Measurements from ENCODE around the gene MINDY2. TPM values are rescaled to one million over a fixed set of nuclear protein-coding genes. Genes with fewer than 3 reads are reported as not detected.
A peak's percentile ranks its signal among the peaks of the same experiment; 100 is the strongest.

Gene MINDY2
- polyA plus RNA-seq, 1 experiment, result 7.8 TPM

DNA sequence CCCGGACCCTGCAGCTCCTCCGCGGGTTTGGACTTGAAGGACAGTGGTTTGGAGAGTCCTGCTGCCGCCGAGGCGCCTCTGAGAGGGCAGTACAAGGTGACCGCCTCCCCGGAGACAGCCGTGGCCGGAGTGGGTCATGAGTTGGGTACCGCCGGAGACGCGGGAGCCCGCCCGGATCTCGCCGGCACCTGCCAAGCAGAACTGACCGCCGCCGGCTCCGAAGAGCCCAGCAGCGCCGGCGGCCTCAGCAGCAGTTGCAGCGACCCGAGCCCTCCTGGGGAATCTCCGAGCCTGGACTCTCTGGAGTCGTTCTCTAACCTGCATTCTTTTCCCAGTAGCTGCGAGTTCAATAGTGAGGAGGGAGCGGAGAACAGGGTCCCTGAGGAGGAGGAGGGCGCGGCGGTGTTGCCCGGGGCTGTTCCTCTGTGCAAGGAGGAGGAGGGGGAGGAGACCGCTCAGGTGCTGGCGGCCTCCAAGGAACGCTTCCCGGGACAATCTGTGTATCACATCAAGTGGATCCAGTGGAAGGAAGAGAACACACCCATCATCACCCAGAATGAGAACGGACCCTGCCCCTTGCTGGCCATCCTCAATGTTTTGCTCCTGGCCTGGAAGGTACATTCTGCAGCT lies 634 bp downstream of the MINDY2 start:
- POLR2A ChIA-PET, result interaction anchor here (0.5 to 1.5 kb wide), 4 partner anchors 22 to 601 kb away, joined by 3 to 27 read pairs (median 4); partner anchors contain the start of gene ADAM10
- Histone ChIP-seq H3K36me3 (ENCODE audit: control insufficient read depth, insufficient read depth, low read length) (no peaks in the 10 kb centered on the region), H3K4me3 (ENCODE audit: low read depth, low read length) (peak overlapping the region; percentile 90), H3K27me3 (ENCODE audit: control insufficient read depth, insufficient read depth, low read length) (no peaks in the 10 kb centered on the region)
- TF ChIP-seq, protein P1, sequence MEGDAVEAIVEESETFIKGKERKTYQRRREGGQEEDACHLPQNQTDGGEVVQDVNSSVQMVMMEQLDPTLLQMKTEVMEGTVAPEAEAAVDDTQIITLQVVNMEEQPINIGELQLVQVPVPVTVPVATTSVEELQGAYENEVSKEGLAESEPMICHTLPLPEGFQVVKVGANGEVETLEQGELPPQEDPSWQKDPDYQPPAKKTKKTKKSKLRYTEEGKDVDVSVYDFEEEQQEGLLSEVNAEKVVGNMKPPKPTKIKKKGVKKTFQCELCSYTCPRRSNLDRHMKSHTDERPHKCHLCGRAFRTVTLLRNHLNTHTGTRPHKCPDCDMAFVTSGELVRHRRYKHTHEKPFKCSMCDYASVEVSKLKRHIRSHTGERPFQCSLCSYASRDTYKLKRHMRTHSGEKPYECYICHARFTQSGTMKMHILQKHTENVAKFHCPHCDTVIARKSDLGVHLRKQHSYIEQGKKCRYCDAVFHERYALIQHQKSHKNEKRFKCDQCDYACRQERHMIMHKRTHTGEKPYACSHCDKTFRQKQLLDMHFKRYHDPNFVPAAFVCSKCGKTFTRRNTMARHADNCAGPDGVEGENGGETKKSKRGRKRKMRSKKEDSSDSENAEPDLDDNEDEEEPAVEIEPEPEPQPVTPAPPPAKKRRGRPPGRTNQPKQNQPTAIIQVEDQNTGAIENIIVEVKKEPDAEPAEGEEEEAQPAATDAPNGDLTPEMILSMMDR (IDR thresholded peaks at IDR 0.05; ENCODE audit: insufficient read depth, low read depth, low read length), result no peak
- DNase-seq (ENCODE audit: low read depth), result no peak
- CTCF ChIA-PET, result interaction anchor here (1.6 to 2.3 kb wide), 4 partner anchors 185 to 543 kb away, joined by 3 to 13 read pairs (median 6); no protein-coding TSS in a partner anchor

DNA sequence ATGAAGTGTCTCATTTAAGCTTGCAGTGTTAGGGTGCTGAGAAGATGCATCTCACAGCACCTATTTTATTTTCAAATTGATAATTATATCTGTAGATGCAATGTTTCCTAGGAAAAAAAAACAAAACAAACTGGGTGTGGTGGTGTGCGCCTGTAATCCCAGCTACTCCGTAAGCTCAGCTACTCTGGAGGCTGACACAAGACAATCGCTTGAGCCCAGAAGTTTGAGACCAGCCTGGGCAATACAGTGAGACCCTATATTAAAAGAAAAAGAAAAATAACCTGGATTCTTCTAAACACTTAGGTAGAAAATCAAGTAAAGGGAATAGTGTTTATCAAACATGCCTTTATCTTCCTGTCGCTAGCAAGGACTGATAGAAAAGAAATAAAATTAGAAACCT lies 1.9 kb downstream of the MINDY2 start:
- no peaks in the 10 kb centered on the region for H3K36me3 ChIP-seq (ENCODE audit: control insufficient read depth, insufficient read depth, low read length)
- peak overlapping the region; percentile 90 for H3K4me3 ChIP-seq (ENCODE audit: low read depth, low read length)
- CTCF ChIA-PET, result no interaction called here
- no peaks in the 10 kb centered on the region for H3K27me3 ChIP-seq (ENCODE audit: control insufficient read depth, insufficient read depth, low read length)
- no peak for DNase-seq (ENCODE audit: low read depth)
- POLR2A ChIA-PET, result no interaction called here
- TF ChIP-seq, protein P1 (IDR thresholded peaks at IDR 0.05; ENCODE audit: insufficient read depth, low read depth, low read length), result no peak

DNA sequence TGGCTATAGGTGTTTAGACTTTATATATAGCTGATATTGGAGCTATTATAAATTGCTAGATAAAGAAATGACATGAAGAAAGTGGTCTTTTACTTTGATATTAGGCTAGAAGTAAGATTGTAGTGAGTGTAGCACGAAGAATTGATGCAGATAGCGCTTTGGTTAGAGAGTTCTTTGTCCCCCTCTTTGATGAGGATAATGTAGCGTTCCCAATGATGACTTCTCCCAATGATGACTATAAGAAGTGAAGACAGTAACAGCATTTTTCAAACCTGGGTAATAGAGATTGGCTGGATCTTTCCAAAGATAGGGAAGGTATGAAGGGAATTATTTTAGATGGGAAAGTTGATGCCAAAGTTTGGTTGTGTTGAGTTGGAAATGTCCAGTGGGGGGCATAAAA lies 4.3 kb downstream of the MINDY2 start:
- Histone ChIP-seq H3K27me3 (ENCODE audit: control insufficient read depth, insufficient read depth, low read length) (no peaks in the 10 kb centered on the region), H3K36me3 (ENCODE audit: control insufficient read depth, insufficient read depth, low read length) (no peaks in the 10 kb centered on the region), H3K4me3 (ENCODE audit: low read depth, low read length) (no peak overlapping the region)
- TF ChIP-seq, protein P1 (IDR thresholded peaks at IDR 0.05; ENCODE audit: insufficient read depth, low read depth, low read length), result no peak
- POLR2A ChIA-PET, result no interaction called here
- DNase-seq (ENCODE audit: low read depth), result no peak
- CTCF ChIA-PET, result no interaction called here

DNA sequence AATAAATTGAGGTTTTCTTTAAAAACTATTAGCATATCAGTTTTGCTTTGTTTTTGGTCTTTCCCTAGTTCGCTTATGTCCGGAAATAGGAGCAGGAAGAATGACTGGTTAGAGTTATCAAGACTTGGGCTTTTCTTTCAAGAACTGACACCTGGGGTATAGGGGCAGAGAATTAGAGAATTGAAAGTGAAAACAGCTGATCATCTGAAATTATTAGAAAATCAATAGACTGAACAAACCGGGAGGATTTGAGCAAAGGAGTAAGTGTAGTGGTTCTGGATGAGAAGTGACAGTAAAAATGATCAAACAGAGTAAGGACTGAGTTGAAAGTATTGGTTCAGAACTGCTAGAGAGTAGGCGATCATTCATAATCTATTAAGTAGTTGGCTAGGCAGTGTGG lies 6.0 kb downstream of the MINDY2 start:
- TF ChIP-seq, protein P1 (IDR thresholded peaks at IDR 0.05; ENCODE audit: insufficient read depth, low read depth, low read length), result no peak
- CTCF ChIA-PET, result no interaction called here

DNA sequence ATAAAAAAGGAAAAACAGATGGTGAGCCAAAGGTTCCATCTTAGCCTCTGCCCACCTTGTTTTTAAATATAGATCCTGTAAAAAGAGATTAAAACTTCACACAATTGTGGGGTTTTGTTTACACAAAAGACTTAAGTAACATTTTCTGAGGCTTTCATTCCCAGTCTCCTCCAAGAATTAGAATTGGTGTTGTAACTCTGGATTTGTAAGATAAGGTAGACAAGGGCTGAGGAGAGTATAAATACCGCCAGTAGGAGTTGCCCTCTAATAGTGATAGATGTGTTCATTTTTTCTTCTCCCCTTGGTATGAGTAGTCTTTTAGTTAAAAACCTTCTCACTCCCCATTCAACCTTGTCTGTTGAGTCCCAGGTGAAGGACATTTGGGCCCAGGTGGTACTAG lies 8.5 kb downstream of the MINDY2 start:
- DNase-seq (ENCODE audit: low read depth), result no peak
- TF ChIP-seq, protein P1 (IDR thresholded peaks at IDR 0.05; ENCODE audit: insufficient read depth, low read depth, low read length), result no peak
- Histone ChIP-seq H3K4me3 (ENCODE audit: low read depth, low read length) (no peak overlapping the region), H3K27me3 (ENCODE audit: control insufficient read depth, insufficient read depth, low read length) (no peaks in the 10 kb centered on the region), H3K36me3 (ENCODE audit: control insufficient read depth, insufficient read depth, low read length) (no peaks in the 10 kb centered on the region)
- ChIA-PET CTCF (no interaction called here), POLR2A (no interaction called here)

More for the DNA sequence above, 6.0 kb downstream of the MINDY2 start:
- no peak for DNase-seq (ENCODE audit: low read depth)
- no peak overlapping the region for H3K4me3 ChIP-seq (ENCODE audit: low read depth, low read length)
- H3K36me3 ChIP-seq (ENCODE audit: control insufficient read depth, insufficient read depth, low read length), result no peaks in the 10 kb centered on the region
- POLR2A ChIA-PET, result no interaction called here
- H3K27me3 ChIP-seq (ENCODE audit: control insufficient read depth, insufficient read depth, low read length), result no peaks in the 10 kb centered on the region
